ENCODE data around the gene CACNB4.
"Not testable (repeated sequence)": the region's sequence is repeated elsewhere in the genome, so short reads cannot be mapped to it uniquely, and the experiment has no call there.

Gene CACNB4

GRCh38 chr2:152016181-152017120 is 82.4 kb downstream of the CACNB4 start:
- no peak for DNase-seq

GRCh38 chr2:152015552-152015951 is 83.3 kb downstream of the CACNB4 start:
- no peak for DNase-seq

- no peak for DNase-seq
These were observed 86.1 kb downstream of the CACNB4 start for GRCh38 chr2:152012697-152013096.

- DNase-seq, result no peak
These were observed 87.1 kb downstream of the CACNB4 start for GRCh38 chr2:152011724-152012123.

GRCh38 chr2:152005607-152006006 is 93.2 kb downstream of the CACNB4 start:
- DNase-seq, result no peak

- DNase-seq, result not testable (repeated sequence)
These were observed 95.6 kb downstream of the CACNB4 start for GRCh38 chr2:152003283-152003682.

GRCh38 chr2:151999053-151999452 is 99.8 kb downstream of the CACNB4 start:
- DNase-seq, result peak; percentile 38

- no peak for DNase-seq
These were observed 102.4 kb downstream of the CACNB4 start for GRCh38 chr2:151996243-151997003.

- DNase-seq, result no peak
These were observed 103.7 kb downstream of the CACNB4 start for GRCh38 chr2:151995161-151995557.

GRCh38 chr2:151994178-151994577 is 104.7 kb downstream of the CACNB4 start:
- not testable (repeated sequence) for DNase-seq

- no peak for DNase-seq
These were observed 107.8 kb downstream of the CACNB4 start for GRCh38 chr2:151991010-151991409.

- DNase-seq, result no peak
These were observed 109.5 kb downstream of the CACNB4 start for GRCh38 chr2:151989378-151989777.

- no peak for DNase-seq
These were observed 111.4 kb downstream of the CACNB4 start for GRCh38 chr2:151987484-151987883.

- DNase-seq, result no peak
These were observed 114.3 kb downstream of the CACNB4 start for GRCh38 chr2:151984424-151985083.

- DNase-seq, result no peak
These were observed 115.6 kb downstream of the CACNB4 start for GRCh38 chr2:151983221-151983620.

- no peak for DNase-seq
These were observed 117.0 kb downstream of the CACNB4 start for GRCh38 chr2:151981886-151982285.

- DNase-seq, result no peak
These were observed 119.2 kb downstream of the CACNB4 start for GRCh38 chr2:151979694-151980093.

- DNase-seq, result no peak
These were observed 120.1 kb downstream of the CACNB4 start for GRCh38 chr2:151978709-151979108.

GRCh38 chr2:151977631-151978030 is 121.2 kb downstream of the CACNB4 start:
- DNase-seq, result no peak

GRCh38 chr2:151976945-151977353 is 121.9 kb downstream of the CACNB4 start:
- no peak for DNase-seq

- peak; percentile 33 for DNase-seq
These were observed 123.1 kb downstream of the CACNB4 start for GRCh38 chr2:151975460-151976414.

GRCh38 chr2:151974988-151975387 is 123.9 kb downstream of the CACNB4 start:
- no peak for DNase-seq

Measured in left hindlimb (tissue), 1 donor.